Measurements from ENCODE around the gene SCN7A.

DNA sequence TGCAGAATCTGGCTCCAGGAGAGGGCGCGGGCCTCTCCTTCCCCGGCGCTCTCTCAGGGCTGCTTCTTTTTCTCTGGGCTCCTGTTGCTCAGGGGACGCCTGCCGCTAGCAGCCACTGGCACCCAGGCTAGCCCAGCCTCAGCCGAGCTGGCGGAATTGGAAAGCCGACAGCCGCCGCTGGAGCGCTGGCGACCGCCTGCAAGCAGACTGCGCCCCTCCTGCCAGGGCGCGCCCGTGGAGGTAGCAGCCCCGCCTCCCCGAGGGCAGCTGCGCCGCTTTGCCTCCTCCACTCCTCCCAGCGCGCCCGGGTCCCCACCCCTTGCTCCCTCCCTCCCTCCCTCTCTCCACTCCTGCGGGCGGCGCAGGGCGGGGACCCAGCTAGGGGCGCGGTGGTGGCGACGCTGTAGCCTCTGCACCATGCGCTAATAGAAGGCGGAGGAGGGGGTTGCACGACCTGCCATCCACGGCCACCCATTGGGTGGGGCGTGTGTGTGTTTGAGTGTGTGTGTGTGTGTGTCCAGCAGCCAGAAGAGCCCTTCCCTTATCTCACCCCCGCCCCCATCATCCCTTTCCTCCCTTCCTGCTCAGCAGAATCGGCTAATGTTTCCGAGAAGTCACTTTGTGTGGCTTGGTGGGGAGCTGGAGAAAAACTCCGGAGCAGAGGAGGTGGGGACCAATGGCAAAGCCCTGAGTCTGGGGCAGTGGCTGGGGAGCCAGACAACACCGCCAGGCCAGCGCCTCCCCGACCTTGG is 118.1 kb downstream of the SCN7A start, which contains the start of gene SCN9A:
- no peak for TF ChIP-seq POLR2A (IDR thresholded peaks at IDR 0.05)
- TF ChIP-seq, protein P1, sequence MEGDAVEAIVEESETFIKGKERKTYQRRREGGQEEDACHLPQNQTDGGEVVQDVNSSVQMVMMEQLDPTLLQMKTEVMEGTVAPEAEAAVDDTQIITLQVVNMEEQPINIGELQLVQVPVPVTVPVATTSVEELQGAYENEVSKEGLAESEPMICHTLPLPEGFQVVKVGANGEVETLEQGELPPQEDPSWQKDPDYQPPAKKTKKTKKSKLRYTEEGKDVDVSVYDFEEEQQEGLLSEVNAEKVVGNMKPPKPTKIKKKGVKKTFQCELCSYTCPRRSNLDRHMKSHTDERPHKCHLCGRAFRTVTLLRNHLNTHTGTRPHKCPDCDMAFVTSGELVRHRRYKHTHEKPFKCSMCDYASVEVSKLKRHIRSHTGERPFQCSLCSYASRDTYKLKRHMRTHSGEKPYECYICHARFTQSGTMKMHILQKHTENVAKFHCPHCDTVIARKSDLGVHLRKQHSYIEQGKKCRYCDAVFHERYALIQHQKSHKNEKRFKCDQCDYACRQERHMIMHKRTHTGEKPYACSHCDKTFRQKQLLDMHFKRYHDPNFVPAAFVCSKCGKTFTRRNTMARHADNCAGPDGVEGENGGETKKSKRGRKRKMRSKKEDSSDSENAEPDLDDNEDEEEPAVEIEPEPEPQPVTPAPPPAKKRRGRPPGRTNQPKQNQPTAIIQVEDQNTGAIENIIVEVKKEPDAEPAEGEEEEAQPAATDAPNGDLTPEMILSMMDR (IDR thresholded peaks at IDR 0.05), result no peak
